C1 segment of cervical spinal cord (tissue), 14 donors: Measurements from ENCODE around the gene NLE1.
A peak's percentile ranks its signal among the peaks of the same experiment; 100 is the strongest.
"Not testable (repeated sequence)": the region's sequence is repeated elsewhere in the genome, so short reads cannot be mapped to it uniquely, and the experiment has no call there.

Experiments used
- DNase-seq, 14 donors: peaks; one replicate each; lab custom pipeline; 2025; lab: John Stamatoyannopoulos, UW

Gene NLE1

DNA sequence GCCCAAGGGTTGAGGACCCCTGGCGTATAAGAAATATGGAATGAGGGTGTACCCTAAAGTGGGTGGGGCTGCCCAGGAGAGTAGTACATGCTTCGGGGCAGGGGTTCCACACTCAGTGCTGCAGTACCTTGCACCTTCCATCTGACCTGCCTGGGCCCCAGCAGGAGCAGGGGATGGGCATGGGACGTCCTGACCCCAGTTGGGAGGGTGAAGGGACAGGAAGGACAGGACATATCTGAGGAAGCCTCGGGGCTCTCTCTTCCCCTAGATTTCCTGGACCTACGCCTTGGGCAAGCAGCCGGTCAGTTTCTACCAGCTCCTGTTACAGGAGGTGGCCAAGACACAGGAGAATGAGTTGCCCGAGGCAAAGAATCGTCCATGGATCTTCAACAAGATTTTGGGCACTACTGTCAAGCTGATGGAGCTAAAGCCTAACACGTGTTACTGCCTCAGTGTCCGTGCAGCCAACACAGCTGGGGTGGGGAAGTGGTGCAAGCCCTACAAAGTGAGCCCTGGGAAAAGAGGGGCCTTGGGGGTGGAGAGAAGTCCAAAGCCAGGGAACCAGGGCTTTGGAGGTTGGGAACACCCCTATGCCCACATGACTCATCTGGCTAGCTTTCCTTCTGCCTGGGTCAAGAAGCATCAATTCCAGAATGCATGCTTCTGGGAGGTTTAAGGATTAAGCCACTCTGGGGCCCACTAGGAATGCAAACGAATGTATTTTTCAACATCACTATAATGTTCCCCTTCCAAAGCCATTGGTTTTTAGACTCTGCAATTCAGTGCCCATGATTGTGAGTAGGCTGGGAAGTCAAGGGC is 12.7 kb downstream of the NLE1 start:
- no peak for DNase-seq

DNA sequence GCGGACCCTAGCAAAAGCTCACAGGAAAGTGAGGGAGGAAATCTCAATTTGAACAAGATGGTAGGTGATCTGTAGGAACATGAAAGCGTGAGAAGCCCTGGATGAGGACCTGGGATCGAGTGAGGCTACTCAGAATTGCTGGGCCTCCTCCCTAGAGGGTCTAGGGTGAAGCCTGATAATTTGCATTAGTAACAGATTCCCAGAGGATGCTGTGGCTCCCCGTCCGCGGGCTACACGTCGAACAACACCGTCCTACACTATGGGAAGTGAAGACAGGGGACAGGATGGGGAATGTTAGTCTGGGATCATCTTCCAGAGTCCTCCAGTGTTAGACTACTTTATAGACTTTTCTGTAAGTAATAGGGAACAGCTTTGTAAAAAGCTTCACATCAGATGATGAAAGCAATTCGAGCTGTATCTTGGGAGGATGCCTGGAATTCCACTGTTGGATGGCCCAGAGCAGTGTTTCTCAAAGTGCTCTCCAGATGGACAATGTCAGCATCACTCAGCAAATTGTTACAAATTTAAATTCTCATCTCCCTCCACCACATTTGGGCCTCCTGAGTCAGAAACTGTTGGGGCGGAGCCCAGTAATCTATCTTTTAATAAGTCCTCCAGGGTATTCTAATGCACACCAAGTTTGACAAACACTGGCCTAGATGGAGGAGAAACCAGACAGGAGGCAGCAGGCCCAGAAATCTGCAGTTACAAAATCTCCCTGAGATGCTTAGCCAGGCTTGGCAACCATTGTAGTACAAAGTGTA is 14.2 kb downstream of the NLE1 start:
- DNase-seq = no peak

GRCh38 chr17:35121315-35121714 is 20.8 kb downstream of the NLE1 start, which contains the start of gene FNDC8:
Gene FNDC8 (plus strand): TSS chr17:35121615. CDS start chr17:35121694, 79 bp downstream.
- no peak for DNase-seq

DNA sequence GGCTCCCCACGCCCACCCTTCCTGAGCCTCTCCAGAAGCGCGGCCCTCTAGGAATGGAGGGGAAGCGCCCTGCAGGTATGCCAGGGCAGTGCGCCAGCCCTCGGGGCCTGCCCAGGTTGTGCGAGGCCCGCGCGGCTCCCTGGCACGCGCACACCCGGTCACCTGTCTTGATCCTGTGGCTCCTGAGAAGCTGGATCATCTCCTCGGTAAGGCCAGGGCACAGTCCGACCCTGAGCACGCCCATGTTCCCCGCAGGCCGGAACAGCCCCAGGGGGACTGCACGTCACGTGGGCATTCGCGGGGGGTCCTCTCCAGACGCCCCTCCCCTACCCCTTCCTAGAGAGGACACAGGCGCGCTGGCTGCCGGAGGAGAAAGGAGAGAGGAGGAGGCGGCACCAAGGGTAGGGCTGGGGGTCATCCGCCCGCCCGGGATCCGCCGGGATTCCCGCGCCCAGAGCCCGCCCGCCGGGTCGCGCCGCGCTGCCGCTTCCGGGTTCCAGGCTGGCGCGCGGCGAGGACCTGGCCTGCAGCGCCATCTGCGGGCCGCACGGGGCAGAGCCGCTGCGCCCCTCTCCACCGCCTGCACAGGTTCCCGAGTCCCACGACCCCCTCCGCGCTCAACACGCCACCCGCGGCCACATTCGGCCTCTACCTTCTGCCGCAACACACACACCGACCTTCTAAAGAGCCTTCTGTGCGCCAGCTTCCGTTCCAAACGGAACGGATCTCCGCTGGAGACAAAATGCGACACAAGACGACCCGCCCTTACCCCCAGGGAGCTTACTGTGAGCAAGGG is 22.5 kb downstream of the NLE1 start, which contains the start of gene RAD51D:
TSS of gene RAD51D (minus strand) at position 491 of the 796 bp plus-strand sequence. CDS start at position 244, 247 bp downstream.
- peak in 13 of 14 donors; percentile 11 to 81 (median 54) for DNase-seq

DNA sequence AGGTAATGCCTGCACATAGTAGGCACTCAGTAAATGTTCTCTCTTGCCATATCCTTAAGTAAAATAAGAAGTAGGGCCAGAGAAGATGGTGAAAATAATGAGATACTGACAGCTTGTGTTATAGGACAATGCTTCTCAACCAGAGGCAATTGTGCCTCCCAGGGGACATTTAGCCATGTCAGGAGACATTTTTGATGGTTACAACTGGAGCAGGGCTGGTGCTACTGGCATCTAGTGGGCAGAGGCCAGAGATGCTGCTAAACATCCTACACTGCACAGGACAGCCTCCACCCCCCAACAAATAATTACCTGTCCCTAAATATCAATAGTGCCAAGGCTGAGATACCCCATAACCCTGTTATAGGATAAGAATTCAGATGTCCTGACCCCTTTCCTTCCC is 24.1 kb downstream of the NLE1 start:
- no peak for DNase-seq

DNA sequence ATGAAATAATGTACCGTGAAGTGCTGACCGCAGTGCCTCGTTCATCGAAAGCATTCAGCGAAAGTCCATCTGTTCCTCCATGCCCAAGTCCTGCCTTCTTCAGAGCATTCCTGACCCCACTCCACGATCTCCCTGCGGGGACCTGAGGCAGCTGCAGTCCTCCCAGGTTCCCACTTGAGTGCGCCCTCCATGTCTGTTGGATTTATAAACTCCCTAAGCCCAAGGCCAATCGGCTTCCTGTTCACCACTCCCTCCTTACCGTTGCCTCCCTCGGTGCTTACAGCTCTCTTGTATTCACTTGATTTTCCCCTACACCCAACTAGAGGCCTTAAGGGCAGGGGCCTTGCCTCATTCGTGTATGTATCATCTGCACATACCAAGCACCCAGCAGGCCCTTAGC is 25.3 kb downstream of the NLE1 start:
- no peak for DNase-seq

DNA sequence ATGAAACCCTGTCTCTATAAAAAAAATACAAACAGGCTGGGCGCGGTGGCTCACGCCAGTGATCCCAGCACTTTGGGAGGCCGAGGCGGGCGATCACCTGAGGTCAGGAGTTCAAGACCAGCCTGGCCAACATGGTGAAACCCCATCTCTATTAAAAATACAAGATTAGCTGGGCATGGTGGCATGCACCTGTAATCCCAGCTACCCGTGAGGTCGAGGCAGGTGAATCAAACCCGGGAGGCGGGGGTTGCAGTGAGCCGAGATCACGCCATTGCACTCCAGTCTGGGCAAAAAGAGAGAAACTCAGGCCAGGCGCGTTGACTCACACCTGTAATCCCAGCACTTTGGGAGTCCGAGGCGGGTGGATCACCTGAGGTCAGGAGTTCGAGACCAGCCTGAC is 31.3 kb downstream of the NLE1 start:
- not testable (repeated sequence) for DNase-seq

DNA sequence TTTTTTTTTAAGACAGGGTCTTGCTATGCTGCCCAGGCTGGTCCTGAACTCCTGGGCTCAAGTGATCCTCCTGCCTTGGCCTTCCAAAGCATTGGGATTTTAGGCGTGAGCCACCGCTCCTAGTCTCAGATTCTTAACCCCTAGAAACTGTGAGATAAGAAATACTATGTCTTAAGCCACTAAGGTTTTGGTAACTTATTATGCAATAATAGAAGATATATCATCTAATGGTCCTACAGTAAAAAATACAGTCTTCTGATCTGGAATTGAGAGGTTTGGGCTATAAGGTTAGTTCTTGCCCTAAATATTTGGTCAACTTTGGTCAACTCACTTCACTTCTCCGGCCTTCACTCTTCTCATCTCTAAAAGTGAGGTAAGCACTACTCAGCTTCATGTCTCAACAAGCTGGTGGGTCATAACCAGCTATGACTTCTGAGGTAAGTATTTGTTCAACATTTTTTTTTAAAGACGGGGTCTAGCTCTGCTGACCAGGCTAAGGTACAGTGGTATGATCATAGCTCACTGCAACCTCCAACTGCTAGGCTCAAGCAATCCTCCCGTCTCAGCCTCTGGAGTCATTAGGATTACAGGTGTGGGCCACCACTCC is 37.2 kb downstream of the NLE1 start:
- DNase-seq = no peak

DNA sequence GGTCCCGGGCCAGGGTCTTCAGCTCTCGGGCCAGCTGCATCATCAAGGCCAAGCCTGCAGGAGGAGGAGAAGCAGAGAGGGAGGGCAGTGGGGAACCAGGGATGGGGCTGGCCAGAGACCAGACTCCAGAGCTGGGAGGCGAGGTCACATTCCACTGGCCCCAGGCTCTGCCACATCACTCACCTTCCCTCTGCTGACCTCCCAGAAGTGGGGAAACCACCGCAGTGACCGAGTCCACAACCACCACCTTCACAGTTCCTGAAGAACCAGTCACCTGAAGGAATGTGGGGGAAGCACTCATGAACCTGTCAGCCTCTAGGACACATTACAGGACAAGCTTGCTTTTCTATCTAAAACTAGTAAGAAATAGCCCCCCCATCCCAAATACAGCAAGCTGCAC is 38.8 kb downstream of the NLE1 start:
- no peak for DNase-seq

DNA sequence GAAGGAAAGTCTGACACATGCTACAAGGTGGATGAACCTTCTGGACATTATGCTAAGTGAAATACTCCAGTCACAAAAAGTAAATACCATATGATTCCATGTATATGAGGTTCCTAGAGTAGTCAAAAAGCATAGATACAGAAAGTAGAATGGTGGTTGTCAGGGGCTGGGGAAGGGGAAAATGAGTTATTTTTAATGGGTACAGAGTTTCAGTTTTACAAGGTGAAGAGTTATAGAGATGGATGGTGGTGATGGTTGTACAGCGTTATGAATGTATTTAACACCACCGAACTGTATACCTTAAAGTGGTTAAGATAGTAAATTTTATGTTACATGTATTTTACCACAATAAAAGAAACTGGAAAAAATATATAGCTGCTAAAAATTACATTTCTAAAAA is 40.4 kb downstream of the NLE1 start:
- no peak for DNase-seq

GRCh38 chr17:35101036-35101435 is 41.1 kb downstream of the NLE1 start:
- no peak for DNase-seq

- no peak for DNase-seq
Observed at GRCh38 chr17:35099908-35100307, 42.2 kb downstream of the NLE1 start.

GRCh38 chr17:35097776-35098175 is 44.3 kb downstream of the NLE1 start:
- no peak for DNase-seq

DNA sequence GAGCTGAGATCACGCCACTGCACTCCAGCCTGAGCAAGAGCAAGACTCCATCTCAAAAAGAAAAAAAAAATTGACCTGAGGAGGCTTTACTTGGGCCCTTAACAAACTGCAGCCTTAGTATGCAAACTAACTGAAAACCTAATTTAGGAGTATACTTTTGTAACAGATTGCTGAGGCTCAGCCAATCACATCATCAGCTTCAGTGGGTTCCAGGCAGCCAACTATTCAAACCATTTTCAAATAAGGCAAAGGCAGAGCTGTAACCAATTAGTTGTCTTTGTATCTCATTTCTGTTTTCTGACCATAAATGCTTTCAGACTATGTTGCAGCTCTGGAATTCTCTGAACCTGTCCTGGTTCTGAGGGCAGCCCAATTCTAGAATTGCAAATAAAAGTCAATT is 46.4 kb downstream of the NLE1 start:
- no peak for DNase-seq

DNA sequence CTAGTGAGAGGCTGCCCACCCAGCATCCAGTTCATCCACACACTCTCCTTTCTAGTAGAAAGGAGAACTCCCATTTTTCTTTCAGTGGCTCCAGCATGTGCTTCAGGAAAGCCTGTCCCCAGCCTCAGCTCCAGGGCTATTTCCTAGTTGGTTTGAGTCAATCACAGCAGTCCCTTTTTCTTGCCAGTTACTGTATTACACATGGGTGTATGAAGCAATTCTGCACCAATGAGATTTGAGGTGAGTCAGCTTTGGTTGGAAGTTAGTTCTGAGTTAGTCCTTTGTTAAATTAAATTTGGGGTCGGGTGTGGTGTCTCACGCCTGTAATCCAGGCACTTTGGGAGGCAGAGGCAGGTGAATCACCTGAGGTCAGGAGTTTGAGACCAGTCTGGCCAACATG is 47.2 kb downstream of the NLE1 start:
- no peak for DNase-seq

DNA sequence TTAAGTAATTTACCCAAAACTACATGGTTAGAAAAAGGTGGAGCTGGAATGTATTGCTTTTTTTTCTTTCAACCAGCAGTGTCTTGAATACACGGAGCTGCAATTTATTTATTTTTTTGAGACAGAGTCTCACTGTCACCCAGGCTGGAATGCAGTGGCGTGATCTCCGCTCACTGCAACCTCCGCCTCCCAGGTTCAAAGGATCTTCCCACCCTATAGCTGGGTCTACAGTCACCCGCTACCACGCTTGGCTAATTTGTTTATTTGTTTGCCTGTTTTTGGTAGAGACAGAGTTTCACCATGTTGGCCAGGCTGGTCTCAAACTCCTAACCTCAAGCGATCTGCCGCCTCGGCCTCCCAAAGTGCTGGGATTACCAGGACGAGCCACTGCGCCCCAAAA is 51.4 kb downstream of the NLE1 start:
- not testable (repeated sequence) for DNase-seq

DNA sequence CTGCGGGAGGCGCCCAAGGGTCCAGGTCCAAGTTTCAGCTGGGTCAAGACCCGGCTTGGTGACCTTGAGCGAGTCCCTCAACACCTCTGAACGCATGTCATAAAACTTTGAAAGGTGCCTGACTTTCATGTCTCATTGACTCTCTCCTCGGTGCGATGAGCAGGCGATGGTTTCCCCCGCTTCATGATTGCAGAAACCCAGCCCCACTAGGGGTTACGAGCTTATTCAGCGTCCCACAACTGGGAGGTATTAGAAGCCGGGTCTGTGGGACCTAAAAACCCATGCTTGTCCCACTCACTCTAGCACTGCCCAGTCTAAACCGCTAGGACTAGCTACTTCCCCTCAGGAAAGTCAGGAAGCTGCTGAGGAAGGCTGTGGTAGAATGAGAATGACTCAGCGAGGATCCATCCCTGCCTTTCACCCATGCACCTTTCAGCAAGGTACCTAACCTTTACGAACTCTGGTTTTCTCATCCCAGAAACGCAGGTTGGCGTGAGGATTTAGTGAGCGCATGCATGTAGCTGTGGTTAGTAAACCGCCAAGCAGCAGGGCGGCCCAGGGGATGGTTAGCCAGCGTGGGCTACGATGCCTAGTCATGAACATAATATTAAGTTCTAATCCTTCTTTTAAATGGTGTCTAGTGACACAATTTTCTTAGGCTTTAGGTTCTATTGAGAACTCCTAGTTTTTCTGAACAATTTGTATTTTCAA is 52.4 kb downstream of the NLE1 start:
- DNase-seq = peak in 3 of 14 donors; percentile 54 to 64 (median 58)

GRCh38 chr17:35088881-35089585 is 53.1 kb downstream of the NLE1 start:
- DNase-seq = peak in 13 of 14 donors; percentile 50 to 94 (median 77)

DNA sequence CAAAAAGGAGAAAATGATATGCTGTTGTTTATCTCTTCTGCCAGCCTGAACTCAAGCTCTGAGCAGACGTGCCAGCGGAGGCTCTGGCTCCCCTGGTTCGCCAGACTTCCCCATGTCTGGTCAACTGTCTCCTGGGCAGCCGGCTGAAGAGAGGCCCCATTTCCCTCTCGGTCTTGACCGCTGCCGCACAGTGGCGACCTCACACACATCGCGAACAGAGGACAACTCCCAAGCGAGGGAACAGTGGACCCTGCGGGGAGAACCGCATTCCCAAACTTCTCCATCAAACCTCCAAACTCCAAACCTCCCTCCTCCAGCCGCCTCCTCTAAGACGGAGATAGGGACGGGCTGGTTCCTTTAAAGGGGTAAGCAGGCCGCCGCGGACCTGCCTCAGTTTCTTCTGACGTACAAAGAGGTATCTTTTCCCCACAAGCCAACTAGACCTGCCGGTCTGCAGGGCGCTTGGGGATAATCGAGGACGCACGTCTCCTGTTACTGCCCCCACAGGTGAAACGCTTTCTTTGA is 53.7 kb downstream of the NLE1 start:
- DNase-seq = peak in 13 of 14 donors; percentile 17 to 86 (median 64)
